HG03135 (cell line): ENCODE results near the gene PSAT1.

Source experiments
- ATAC-seq: cut with Tn5 transposase; IDR thresholded peaks from one replicate; pipeline ENCODE4 v1.9.1; 2021; ENCODE audit warnings: mild to moderate bottlenecking, moderate library complexity; ENCODE audit not compliant: unreplicated experiment

PSAT1 gene

DNA sequence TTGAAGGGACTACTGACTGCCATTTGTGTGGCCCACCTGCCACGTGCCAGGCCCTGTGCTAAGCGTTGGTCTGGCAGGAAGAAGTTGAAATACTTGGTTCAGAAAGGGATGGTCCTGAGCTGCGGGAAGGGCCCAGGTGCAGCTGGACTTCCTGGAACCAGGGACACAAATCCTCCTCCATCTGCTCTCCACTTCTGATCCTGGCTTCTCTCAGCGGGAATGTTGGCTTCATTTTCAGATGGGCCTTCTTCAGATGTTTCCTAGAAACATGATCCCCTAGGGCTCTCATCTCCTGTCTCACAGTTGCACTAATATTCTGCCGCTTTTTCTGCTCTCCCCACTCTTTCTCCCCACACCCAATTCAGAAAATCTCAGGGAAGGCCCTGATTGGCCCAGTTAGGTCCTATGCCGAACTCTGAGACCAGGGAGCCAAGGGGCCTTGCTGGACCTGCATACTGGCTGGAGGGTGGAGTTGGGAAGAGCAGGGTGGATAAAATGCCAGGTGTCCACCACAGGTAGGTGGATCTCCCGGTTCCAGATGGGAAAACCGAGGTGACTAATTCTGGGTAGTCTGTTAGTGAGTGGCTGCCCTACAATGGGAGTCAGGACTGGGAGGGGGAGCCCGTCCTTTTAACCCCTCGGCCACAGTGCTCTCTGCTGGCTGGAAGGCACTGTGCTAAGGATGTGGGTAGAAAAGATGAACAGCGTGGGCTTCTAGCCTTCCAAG, 19.4 kb downstream of the PSAT1 start:
- no peak for ATAC-seq

DNA sequence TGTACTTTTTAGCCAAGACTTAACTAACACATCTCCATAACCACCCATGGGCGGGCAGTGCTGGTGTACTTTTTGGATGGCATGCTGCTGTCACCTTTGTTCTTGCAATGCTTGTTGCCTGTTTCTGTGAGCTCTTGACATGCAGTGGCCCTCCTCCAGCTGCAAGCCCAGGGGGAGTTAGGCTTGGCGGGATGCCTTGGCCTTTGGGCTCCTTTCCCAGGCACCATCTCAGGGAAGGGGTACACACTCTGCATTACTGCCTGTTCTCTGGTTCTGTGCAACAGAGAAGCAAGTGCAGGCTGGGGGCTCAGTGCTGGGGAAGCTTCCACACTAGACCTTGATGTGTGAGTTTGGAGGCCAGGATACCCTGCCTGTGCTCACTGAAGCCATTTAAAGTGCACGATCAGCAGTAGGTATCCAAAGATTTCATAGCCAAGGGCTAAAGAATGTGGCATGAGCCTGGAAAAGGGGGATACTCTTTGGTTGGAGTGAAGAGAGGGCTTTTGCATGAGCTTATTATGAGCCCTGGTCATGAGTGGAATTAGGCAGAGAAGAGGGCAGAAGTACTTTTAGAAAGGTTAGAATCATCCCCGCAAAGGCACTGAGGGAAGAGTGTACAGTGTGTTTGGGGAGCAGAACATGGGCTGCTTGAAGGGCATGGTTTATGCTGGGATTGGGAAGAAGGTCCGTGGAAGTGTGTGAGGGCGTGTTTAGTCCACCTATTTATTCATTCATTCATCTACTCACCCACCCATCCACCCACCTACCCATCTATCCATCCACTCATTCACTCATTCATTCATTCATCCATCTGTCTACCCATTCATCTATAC, 22.5 kb downstream of the PSAT1 start:
- no peak for ATAC-seq

DNA sequence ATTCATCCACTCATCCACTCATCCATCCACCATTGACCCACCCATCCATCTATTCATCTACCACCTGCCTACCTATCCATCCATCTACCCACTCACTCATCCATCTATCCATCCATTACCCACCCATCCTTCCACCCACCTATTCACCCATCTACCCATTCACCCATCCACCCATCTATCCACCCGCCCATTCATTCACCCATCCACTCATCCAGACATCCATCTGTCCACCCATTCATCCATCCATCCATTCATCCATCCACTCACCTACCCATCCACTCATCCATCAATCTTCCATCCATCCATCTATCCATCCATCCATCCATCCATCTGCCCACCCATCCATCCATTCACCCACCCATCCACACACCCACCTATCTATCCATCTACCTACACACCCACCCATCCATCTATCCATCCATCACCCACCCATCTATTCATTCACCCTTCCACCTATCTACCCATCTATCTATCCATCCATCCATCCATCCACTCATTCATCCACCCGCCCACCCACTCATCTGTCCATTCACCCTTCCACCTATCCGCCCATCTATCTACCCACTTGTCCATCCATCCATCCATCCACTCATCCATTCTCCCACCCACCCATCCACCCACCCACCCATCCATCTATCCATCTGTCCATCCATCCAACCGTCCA, 23.2 kb downstream of the PSAT1 start:
- ATAC-seq, result no peak

DNA sequence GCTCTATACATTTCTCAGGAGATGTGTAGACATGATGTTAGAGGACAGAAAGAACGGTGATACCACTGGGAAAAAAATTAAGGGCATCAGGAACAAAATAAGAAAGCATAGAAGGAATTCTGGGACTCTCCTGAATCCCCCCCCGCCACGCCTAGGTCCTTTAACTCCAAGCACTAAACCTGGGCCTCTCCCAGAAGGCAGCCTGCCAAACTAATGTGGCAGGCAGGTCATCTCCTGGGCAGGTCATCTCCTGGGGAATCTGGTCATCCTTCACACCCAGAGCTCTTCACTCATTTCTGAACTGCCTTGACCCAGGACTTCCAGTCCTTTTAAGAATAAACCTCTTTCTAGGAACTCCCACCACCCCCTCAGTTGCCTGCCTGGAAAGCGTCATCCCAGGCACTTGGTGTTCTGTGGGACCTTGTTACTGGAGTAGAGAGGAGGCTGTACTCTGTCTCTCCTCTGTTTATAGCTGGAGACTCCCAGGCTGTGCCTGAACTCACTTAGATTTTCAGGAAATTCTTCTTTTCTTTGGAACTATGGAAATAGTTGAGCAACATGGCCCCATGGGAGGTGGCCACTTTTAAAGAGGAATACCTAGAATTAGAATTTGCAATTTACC, 24.1 kb downstream of the PSAT1 start:
- ATAC-seq, result no peak

DNA sequence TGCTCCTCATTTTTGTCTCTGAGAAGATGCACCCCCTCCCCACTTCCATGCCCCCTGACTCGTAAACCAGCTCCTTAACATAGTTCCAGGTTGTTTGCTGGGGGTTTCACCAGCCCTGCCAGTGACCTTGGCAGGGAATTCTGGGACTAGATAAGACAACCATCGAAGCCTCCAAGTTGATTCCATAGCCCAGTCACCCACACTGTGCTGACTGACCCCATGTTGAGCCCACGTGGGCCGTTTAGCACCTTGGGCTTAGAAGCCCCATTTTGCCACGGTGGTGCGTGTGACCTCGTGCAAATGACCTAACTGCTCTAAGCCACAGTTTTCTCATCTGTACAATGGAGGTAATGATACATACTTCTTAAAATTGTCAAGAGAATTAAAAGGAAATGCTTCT, 24.6 kb downstream of the PSAT1 start:
- no peak for ATAC-seq

DNA sequence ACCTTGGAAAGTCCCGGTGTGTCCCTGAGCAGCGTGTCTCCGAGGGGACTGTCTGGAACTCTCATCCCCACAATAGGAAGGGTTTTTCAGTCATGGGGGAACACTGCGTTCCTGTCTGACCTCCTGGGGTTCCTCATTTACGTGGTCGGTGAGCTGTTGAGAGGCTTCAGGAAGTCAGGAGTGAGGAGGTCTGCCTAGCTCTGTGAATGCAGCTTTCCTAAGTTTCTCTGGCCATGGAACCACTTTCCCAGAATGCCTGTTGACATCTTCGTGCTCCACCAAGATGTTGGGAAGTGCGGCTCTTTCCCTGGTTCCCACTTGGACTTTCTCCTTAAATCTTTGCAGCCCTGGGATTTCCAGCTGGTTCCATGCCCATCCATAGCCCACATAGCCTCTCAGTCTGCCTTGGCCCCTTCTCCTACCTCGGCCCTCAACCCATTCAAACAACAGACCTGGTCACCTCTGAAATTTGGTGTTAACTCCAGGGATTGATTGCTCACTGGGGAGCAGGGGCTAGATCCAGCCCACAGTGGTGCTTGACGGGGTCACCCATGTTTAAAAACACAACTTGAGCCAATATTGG, 27.2 kb downstream of the PSAT1 start:
- ATAC-seq, result no peak

DNA sequence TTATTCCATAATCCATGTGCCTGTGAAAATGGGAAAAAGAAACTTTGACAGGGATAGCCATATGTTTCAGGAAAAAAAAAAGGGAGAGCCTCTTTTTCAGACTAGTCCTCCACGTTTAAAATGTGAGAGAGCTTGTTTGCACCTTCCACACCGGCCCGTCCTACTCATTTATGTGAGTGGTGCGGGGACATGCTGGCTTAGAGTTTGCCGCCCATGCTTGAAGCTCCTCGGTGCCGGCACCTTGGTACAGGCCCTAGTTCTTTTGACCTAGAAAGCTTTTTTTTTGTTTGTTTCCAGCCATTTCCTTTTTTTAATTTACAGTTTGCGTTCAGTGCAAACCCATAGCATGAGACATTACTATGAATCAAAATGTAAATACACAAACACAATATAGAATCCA, 27.8 kb downstream of the PSAT1 start:
- no peak for ATAC-seq

DNA sequence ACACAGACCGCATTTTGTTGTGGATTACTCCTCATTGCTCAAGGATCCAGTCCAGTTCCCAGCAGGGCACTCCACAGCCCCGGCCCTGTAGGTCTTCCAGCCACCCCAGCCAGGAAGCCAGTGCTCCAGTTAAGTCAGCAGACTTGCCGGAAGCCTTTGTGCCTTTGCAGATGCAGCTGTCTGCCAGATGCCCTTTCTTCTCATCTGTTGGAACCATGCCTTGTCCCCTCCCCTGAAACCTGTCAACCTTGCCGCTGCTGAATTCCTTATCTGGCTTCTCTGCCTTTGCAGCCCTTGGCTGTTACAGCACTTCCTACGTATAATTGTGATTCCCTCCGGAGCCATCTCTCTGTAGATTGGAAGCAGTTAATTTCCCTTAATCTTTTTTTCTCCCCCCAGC, 28.4 kb downstream of the PSAT1 start:
- ATAC-seq, result no peak

DNA sequence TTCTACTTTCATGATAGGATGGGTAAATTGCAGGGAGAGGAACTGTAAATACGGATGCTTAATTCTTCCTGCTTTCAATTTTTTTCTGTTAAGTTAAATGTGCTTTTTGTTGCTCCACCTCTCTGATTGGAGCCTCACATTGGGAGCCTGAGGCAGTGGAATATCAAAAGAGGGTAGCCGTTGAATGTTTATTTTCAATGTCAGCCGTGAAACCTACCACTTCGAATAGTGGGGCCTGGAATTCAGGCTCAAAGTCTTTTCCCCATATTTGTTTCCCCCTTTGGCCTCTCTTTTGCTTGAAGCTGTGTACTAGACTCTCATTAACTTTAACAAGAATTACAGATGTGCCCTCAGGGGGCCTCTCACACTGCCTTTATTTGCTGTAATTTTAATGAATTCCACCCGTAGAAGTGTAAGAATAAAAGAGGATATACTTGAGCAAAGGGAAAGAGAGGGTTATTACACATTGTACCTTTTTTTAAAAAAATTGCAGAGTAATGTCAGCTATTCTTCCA, 29.0 kb downstream of the PSAT1 start:
- no peak for ATAC-seq

DNA sequence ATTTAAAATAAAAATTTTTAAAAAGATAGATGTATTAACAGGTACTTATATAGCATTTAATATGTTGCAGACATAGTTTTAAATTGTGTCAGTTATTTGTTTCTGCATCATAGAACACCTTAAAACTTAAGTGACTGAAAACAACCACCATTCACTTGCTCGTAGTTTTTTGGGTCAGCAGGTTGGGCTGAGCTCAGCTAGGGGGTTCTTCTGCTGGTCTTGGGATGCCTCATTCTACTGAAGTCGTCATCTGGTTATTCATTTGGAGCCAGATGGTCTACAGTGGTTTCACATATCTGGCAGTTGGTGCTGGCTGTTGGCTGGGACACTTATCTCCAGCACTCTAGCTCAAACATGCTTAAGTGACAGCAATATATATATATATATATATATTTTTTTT, 29.6 kb downstream of the PSAT1 start:
- no peak for ATAC-seq

DNA sequence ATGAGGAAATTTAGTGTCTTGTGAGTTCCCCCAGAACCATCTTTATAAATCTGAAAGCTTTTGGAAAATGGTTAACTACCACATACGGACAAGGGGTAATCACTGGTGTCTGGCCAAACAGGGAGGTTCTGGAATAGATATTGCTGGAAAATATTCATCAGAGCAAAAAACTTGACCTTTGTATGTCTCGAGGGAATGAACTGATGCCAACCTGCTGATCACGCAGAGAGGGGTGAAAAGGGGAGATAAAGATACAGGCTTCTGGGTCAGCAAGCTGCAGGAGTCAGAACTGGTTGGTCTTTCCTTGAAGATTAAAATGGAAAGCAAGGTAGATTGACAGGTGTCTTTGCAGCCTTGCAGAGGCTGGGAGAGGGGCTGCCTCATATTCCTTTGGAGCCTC, 35.5 kb downstream of the PSAT1 start:
- ATAC-seq, result no peak

DNA sequence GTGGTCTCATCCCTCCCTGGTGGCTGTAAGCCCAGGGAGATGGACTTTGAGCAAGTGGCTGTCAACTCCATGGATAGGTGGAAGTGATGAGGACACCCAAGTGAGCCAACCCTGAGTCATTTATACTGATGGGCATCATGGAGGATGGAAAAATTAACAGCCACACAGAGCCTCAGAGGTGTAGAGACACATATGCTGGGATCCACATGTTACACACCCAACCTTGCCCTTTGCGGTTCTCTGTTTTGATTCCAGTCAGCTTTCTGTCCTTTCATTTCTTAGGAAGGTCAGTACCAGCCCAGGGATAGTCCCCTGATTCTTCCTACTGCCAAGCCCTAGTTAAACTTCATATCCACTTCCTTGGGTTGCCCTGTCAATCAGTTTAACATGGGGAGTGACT, 51.9 kb downstream of the PSAT1 start:
- no peak for ATAC-seq

DNA sequence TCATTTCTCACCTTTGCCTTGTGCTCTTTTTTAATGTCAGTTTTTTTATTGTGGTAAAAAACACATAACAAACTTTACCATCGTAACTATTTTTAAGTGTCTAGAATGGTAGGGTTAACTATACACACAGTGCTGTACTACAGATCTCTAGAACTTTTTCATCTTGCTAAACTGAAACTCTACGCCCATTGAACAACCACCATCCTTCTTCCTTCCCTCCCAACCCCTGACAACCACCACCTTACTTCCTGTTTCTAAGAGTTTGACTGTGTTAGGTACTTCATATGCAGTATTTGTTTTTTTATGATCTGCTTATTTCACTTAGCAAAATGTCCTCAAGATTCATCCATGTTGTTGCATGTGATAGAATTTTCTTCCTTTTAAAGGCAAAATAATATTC, 54.9 kb downstream of the PSAT1 start:
- ATAC-seq, result no peak

DNA sequence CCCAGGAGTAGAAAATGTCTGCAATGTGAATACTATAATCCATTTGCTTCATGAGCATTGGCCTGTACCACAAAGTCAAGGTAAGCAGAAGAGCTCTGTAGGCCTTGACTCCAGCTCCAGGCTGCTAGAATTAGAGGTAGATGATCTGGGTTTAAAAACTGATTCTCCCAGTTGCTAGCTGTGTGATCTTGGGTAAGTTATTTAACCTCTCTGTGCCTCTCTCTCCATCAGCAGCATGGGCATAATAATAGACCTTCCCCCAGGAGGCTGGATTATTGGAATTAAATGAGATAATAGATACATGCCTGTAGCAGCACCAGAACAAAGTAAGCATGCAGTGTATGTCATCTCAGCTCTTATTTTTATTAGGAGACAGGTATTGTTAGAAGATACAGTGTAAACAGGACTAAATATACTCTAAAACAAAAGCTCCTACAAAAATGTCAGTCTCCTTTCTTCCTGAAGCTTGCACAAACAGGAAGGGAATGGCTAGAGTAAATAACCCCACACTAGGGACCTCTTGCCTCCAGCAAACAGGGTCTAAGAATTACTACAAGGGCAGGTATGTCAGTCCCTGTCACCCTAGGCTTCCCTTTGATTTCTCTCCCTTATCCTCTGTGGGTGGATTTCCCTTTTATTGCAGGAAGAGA, 57.5 kb downstream of the PSAT1 start:
- no peak for ATAC-seq

DNA sequence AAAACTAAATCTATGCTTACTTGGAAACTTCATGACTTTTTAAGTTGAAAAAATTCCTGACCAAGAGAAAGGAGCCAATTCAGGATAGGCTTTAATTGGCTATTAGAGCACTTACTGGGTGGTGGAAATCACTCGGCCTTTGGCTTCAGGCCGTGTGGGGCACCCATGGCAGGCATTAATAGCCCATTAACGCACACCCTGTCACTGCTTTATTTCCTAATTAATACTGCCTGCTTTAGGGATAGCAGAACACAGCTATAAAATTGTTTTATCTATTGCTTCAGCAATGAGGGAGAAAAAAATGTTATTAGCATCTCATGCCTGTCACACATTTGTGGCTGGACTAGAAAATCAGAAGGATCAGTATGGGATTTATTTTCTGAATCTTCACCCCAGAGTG, 58.1 kb downstream of the PSAT1 start:
- ATAC-seq, result no peak

DNA sequence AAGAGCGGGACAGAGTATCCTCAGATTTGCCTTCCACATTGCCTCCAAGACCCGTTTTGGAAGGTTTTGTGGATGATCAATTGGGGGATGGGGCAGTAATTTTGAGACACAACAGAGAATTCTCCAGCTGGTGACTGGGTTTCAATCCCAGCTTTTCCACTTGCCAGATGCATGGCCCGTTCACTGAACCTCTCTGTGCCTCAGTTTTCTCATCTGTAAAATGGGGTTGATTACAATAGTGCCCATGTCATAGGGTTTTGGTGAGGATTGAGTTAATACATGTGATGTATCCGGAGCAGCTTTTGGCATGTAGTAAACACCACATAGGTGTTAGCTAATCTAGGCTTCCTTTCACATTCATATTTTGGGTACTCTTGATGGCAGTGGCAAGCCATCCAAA, 59.7 kb downstream of the PSAT1 start:
- ATAC-seq, result no peak

DNA sequence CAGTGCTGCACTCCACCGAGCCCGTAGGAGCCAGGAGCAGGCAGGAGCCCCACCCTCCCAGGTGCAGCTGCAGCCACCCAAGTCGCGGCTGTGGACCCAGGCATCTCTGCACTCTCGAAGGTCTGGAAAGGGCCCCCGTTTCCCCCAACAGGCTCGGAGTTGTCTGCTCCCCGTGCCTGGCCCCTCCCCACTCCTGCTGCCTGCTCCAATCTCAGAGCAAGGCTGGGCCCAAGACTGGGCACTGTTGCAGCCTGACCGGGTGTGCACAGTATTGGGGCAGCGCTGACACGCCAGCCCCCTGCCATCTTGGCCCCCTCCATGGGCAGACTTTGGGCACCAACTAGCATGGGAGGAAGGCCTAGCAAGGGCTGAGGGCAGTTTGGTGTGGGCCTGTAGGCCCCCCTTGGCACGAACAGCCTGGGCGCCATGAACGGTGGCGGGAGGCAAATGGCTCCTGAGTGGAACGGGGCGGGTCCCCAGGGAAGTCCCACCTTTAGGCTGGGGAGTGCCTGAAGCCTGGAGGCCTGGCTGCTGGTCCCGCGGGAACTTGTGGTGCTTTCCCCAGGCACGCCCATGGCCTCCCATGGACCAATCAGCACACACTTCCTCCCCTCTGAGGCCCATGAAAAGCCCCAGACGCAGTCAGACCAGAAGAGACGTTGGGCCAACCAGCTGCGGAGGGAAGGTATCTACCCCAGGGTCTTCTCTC, 60.4 kb downstream of the PSAT1 start:
- ATAC-seq, result no peak

DNA sequence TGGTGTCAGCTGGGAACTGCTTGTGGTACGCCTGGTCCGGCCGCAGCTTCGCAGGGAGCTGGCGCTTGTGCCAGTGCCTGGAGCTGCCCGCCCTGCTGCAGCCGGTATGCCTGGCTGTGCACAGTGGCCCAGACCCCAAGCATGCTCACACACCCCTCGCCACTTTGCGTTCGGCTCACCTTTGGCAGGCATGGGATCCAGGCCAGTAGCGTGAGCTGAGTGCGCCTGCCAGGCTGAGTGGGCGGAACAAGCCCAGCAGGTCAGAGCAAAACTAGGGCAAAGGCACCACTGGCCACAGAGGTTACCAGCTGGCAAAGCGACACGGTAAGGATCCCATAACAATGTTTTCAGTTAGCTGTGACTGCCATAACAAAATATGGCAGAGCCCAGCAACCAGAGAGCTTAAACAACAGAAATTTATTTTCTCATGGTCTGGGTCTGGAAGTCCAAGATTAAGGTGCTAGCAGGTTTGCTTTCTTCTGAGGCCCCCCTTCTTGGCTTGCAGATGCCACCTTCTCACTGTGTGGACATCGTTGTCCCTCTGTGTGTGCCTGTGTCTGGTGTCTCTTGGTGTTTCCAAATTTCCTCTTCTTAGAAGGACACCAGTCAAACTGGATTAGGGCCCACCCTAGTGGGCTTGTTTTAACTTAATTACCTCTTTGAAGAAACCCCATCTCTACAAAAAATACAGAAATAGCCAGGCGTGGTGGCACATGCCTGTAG, 61.6 kb downstream of the PSAT1 start:
- ATAC-seq, result no peak

DNA sequence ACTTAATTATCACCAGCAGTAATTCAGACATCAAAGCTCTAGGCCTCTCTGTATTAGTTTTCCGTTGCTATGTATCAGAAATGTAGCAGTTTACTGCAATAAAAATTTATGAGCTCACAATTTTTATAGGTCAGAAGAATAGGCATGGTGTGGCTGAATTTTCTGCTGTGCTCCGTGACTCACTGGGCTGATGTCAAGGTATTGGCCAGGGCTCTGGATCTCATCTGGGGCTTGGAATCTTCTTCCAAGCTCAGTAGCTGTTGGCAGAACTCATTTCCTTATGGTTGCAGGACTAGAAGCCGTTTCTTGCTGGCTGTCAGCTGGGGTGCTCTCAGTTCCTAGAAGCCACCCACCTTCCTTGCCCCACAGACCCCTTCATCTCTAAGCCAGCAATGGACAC, 66.3 kb downstream of the PSAT1 start:
- ATAC-seq, result no peak
